ENCODE measurements around the gene MTNR1A. TPM values are rescaled to one million over a fixed set of nuclear protein-coding genes. Genes with fewer than 3 reads are reported as not detected.

The MTNR1A gene
- total and polyA plus RNA-seq, 2 of the 4 experiments (the other 2 are of a cell fraction) = not detected

DNA sequence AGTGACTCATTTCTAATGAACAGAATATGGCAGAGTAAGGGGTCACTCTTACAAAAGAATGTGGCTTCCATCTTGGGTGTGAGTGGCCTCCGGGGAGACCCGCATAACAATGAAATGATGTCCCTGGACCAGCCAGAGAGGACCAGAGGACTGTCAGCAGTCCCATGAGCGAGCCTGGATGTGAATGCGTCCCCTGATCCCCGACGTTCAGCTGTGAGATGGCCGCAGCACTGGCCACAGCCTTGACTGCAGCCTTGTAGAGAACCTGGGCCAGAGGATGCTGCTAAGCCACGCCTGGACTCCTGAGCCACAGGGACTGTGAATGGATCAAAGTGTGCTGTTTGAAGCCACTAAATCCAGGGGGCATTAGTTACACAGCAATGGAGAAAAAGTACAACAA, 53.8 kb downstream of the MTNR1A start:
- H3K36me3 ChIP-seq (ENCODE audit: control insufficient read depth, insufficient read depth, low read length) = no peaks in the 10 kb centered on the region
- H4K91ac ChIP-seq (ENCODE audit: insufficient read depth, low read depth, low read length) = no peak overlapping the region
- no peak overlapping the region for H4K8ac ChIP-seq (ENCODE audit: low read depth in 2 of 2, low read length in 2 of 2)
- no peak overlapping the region for H2BK15ac ChIP-seq (ENCODE audit: low read depth, low read length)
- H3K4me2 ChIP-seq (ENCODE audit: low read depth, low read length) = no peak overlapping the region
- no peak overlapping the region for H3K4me3 ChIP-seq (ENCODE audit: insufficient read depth, low read depth, low read length)
- H3K4ac ChIP-seq (ENCODE audit: low read depth, low read length) = no peak overlapping the region
- H3K4me1 ChIP-seq (ENCODE audit: control insufficient read depth, insufficient read depth, low read length) = no peaks in the 10 kb centered on the region
- ATAC-seq (ENCODE audit: low read depth) = no peak
- H3K9ac ChIP-seq (ENCODE audit: low read depth, low read length) = no peak overlapping the region
- H4K20me1 ChIP-seq (ENCODE audit: insufficient read depth, low read length) = no peaks in the 10 kb centered on the region
- no peak overlapping the region for H2BK20ac ChIP-seq (ENCODE audit: low read depth, low read length)
- intact Hi-C loops (cut with micrococcal nuclease) = no loop called here
- DNase-seq = no peak
- no peak overlapping the region for H3K18ac ChIP-seq (ENCODE audit: low read depth, low read length)
- dilution Hi-C loops (cut with HindIII; ENCODE audit: low sequenced_read_pairs, unreplicated experiment) = no loop called here
- no peak overlapping the region for H3K14ac ChIP-seq (replicated peaks; ENCODE audit: low read depth, low read length)
- CTCF ChIA-PET = no interaction called here
- H3K9me3 ChIP-seq (ENCODE audit: control insufficient read depth, insufficient read depth, low read length) = no peaks in the 10 kb centered on the region
- no peaks in the 10 kb centered on the region for H3K27me3 ChIP-seq (ENCODE audit: control insufficient read depth, insufficient read depth, low read length)
- H2BK5ac ChIP-seq (ENCODE audit: low read depth, low read length, poor library complexity, severe bottlenecking) = no peak overlapping the region
- no peak overlapping the region for H3K27ac ChIP-seq (ENCODE audit: insufficient read depth, low read length)
- TF ChIP-seq RFX5 (IDR thresholded peaks at IDR 0.05; ENCODE audit: low read depth, low read length) (no peak), CEBPB (IDR thresholded peaks at IDR 0.05; ENCODE audit: low read depth, low read length) (no peak), BHLHE40 (IDR thresholded peaks at IDR 0.05; ENCODE audit: low read depth, low read length) (no peak)
- TF ChIP-seq, protein P1, sequence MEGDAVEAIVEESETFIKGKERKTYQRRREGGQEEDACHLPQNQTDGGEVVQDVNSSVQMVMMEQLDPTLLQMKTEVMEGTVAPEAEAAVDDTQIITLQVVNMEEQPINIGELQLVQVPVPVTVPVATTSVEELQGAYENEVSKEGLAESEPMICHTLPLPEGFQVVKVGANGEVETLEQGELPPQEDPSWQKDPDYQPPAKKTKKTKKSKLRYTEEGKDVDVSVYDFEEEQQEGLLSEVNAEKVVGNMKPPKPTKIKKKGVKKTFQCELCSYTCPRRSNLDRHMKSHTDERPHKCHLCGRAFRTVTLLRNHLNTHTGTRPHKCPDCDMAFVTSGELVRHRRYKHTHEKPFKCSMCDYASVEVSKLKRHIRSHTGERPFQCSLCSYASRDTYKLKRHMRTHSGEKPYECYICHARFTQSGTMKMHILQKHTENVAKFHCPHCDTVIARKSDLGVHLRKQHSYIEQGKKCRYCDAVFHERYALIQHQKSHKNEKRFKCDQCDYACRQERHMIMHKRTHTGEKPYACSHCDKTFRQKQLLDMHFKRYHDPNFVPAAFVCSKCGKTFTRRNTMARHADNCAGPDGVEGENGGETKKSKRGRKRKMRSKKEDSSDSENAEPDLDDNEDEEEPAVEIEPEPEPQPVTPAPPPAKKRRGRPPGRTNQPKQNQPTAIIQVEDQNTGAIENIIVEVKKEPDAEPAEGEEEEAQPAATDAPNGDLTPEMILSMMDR (conservative IDR thresholded peaks at IDR 0.05; ENCODE audit: low read depth, low read length) = no peak
- no TSS peak for BruUV-seq (replicated peaks)
- no peak overlapping the region for H3K56ac ChIP-seq (ENCODE audit: extremely low read depth, insufficient read depth, low read length)
- no peak overlapping the region for H2AFZ ChIP-seq (replicated peaks; ENCODE audit: low read length, poor library complexity)
- in situ Hi-C loops (cut with MboI; ENCODE audit: low sequenced_read_pairs) = no loop called here
- no peak overlapping the region for H2AK5ac ChIP-seq (ENCODE audit: low read depth, low read length)
- POLR2A ChIA-PET (ENCODE audit: unreplicated experiment) = no interaction called here
- H2AK9ac ChIP-seq (replicated peaks; ENCODE audit: low read depth, low read length, poor library complexity) = peak overlapping the region; percentile 19
- WGBS, 2 experiments (ENCODE audit: extremely low coverage in 2 of 2, insufficient read length in 1 of 2) = no CpG with 5 or more reads among the region's 8 CpGs
- no peak overlapping the region for H2BK120ac ChIP-seq (ENCODE audit: low read depth, low read length)
- H3K79me1 ChIP-seq (ENCODE audit: low read depth in 1 of 2, low read length in 2 of 2) = no peaks in the 10 kb centered on the region
- no peaks in the 10 kb centered on the region for H3K9me1 ChIP-seq (ENCODE audit: insufficient read depth, low read length)
- no peak overlapping the region for H4K5ac ChIP-seq (ENCODE audit: low read depth, low read length)
- no peak overlapping the region for H3K23ac ChIP-seq (ENCODE audit: low read depth, low read length)

All from IMR-90 (cell line).